ENCODE data around the gene RAI1.
"Not testable (repeated sequence)": the region's sequence is repeated elsewhere in the genome, so short reads cannot be mapped to it uniquely, and the experiment has no call there.

RAI1 gene

GRCh38 chr17:17681187-17681743 lies at the start of gene RAI1:
Gene RAI1 (plus strand): TSS chr17:17681458. CDS start chr17:17792949, 111,491 bp downstream.
- peak; percentile 53 to 60 for DNase-seq (ENCODE audit: low read depth in 2 of 2)

GRCh38 chr17:17632690-17633089 lies 48.6 kb upstream of the RAI1 start:
- not testable (repeated sequence) for DNase-seq (ENCODE audit: low read depth in 2 of 2)

GRCh38 chr17:17633310-17633709 lies 47.9 kb upstream of the RAI1 start:
- DNase-seq (ENCODE audit: low read depth in 2 of 2), result no peak

GRCh38 chr17:17635126-17635525 lies 46.1 kb upstream of the RAI1 start:
- no peak for DNase-seq (ENCODE audit: low read depth in 2 of 2)

- DNase-seq (ENCODE audit: low read depth in 2 of 2), result not testable (repeated sequence)
Observed at GRCh38 chr17:17635537-17636271, 45.6 kb upstream of the RAI1 start.

GRCh38 chr17:17636272-17636885 lies 44.9 kb upstream of the RAI1 start:
- no peak for DNase-seq (ENCODE audit: low read depth in 2 of 2)

- no peak for DNase-seq (ENCODE audit: low read depth in 2 of 2)
Observed at GRCh38 chr17:17638467-17638866, 42.8 kb upstream of the RAI1 start.

- not testable (repeated sequence) for DNase-seq (ENCODE audit: low read depth in 2 of 2)
Observed at GRCh38 chr17:17639661-17640270, 41.5 kb upstream of the RAI1 start.

GRCh38 chr17:17641621-17642409 lies 39.4 kb upstream of the RAI1 start:
- DNase-seq (ENCODE audit: low read depth in 2 of 2), result peak; percentile 59 to 61

GRCh38 chr17:17645148-17645547 lies 36.1 kb upstream of the RAI1 start:
- not testable (repeated sequence) for DNase-seq (ENCODE audit: low read depth in 2 of 2)

GRCh38 chr17:17645961-17646360 lies 35.3 kb upstream of the RAI1 start:
- DNase-seq (ENCODE audit: low read depth in 2 of 2), result no peak

GRCh38 chr17:17647524-17648178 lies 33.6 kb upstream of the RAI1 start:
- no peak for DNase-seq (ENCODE audit: low read depth in 2 of 2)

- no peak for DNase-seq (ENCODE audit: low read depth in 2 of 2)
Observed at GRCh38 chr17:17648762-17649161, 32.5 kb upstream of the RAI1 start.

- no peak for DNase-seq (ENCODE audit: low read depth in 2 of 2)
Observed at GRCh38 chr17:17650959-17651358, 30.3 kb upstream of the RAI1 start.

- DNase-seq (ENCODE audit: low read depth in 2 of 2), result no peak
Observed at GRCh38 chr17:17653343-17653742, 27.9 kb upstream of the RAI1 start.

GRCh38 chr17:17659340-17659739 lies 21.9 kb upstream of the RAI1 start:
- no peak for DNase-seq (ENCODE audit: low read depth in 2 of 2)

- DNase-seq (ENCODE audit: low read depth in 2 of 2), result no peak
Observed at GRCh38 chr17:17661134-17661533, 20.1 kb upstream of the RAI1 start.

- no peak for DNase-seq (ENCODE audit: low read depth in 2 of 2)
Observed at GRCh38 chr17:17661834-17662385, 19.3 kb upstream of the RAI1 start.

GRCh38 chr17:17663160-17664063 lies 17.8 kb upstream of the RAI1 start:
- peak; percentile 73 to 78 for DNase-seq (ENCODE audit: low read depth in 2 of 2)

- no peak for DNase-seq (ENCODE audit: low read depth in 2 of 2)
Observed at GRCh38 chr17:17664064-17664452, 17.2 kb upstream of the RAI1 start.

All from stimulated activated CD8-positive, alpha-beta memory T cell treated with anti-CD3 and anti-CD28 coated beads, Interleukin-2, amount 100 ng/mL, for 48 hours (primary cell).